A673 (cell line): ENCODE data around the gene ZFPM1. TPM values are rescaled to one million over a fixed set of nuclear protein-coding genes. Genes with fewer than 3 reads are reported as not detected.

Source experiments
- BruUV-seq: library from RNA; stranded (reverse); fragments of 400-500 nt; replicated peaks from 2 replicates; lab custom pipeline; 2021; lab: Mats Ljungman, UMichigan
- CTCF ChIA-PET: fragments of 300-600 bp; sonication (Branson Sonifier 250); formaldehyde crosslinking; loops from one replicate; lab custom pipeline; 2022; ENCODE audit warnings: antibody characterized with exemption; lab: Charles Lee
- POLR2A ChIA-PET: fragments of 300-600 bp; sonication (Branson Sonifier 250); formaldehyde crosslinking; loops from one replicate; lab custom pipeline; 2022; ENCODE audit warnings: antibody characterized with exemption; ENCODE audit not compliant: low non-redundant PET; lab: Charles Lee
- DNase-seq: peaks from one replicate; pipeline ENCODE4 v3.0.0-alpha.2; 2015; ENCODE audit warnings: low spot score
- H3K27ac ChIP-seq: fragments of 200-600 bp; sonication (generic); 2 replicates; pipeline ENCODE4 v1.5.1; 2016; ENCODE audit warnings: mixed run types, low read depth, mild to moderate bottlenecking, mixed read lengths, antibody characterized with exemption, low read length; ENCODE audit not compliant: poor library complexity, severe bottlenecking
- H3K27me3 ChIP-seq: fragments of 200-600 bp; sonication (generic); replicated peaks from 2 replicates; pipeline ENCODE4 v1.6.1; 2017; ENCODE audit warnings: mixed run types, low read depth, mild to moderate bottlenecking, mixed read lengths, antibody characterized with exemption, low read length; ENCODE audit not compliant: insufficient read depth, poor library complexity
- H3K36me3 ChIP-seq: fragments of 200-600 bp; sonication (generic); 2 replicates; pipeline ENCODE4 v1.6.1; 2016; ENCODE audit warnings: mixed run types, mild to moderate bottlenecking, mixed read lengths, antibody characterized with exemption, low read length; ENCODE audit not compliant: insufficient read depth, poor library complexity, severe bottlenecking
- H3K4me1 ChIP-seq: fragments of 200-600 bp; sonication (generic); 2 replicates; pipeline ENCODE4 v1.6.1; 2017; ENCODE audit warnings: mixed run types, mild to moderate bottlenecking, mixed read lengths, antibody characterized with exemption, low read length; ENCODE audit not compliant: insufficient read depth, poor library complexity, severe bottlenecking
- H3K4me3 ChIP-seq: fragments of 200-600 bp; sonication (generic); 2 replicates; pipeline ENCODE4 v1.5.1; 2016; ENCODE audit warnings: low read depth, mixed run types, mild to moderate bottlenecking, mixed read lengths, low read length; ENCODE audit not compliant: poor library complexity, severe bottlenecking
- H3K9me3 ChIP-seq: fragments of 200-600 bp; sonication (generic); 2 replicates; pipeline ENCODE4 v1.6.1; 2016; ENCODE audit warnings: mixed run types, low read depth, mild to moderate bottlenecking, mixed read lengths, antibody characterized with exemption, low read length; ENCODE audit not compliant: poor library complexity, severe bottlenecking
- EZH2 ChIP-seq: fragments of 200-600 bp; sonication (generic); IDR thresholded peaks from 2 replicates; pipeline ENCODE4 v1.6.1; 2017; ENCODE audit warnings: borderline replicate concordance, low read depth, mild to moderate bottlenecking, mixed read lengths, antibody characterized with exemption, low read length; ENCODE audit not compliant: poor library complexity, severe bottlenecking
- intact Hi-C: fragments of 100-400 bp; cut with micrococcal nuclease; formaldehyde crosslinking; loops from one replicate; pipeline ENCODE4 v1.10.0; 2022; ENCODE audit not compliant: unreplicated experiment
- total RNA-seq: library from RNA; stranded (reverse); gene quantifications from 2 replicates; pipeline ENCODE4 v1.2.3, GENCODE V29; 2021
- TF ChIP-seq, protein P1 (sequence below): fragments of 300-800, 200-600 bp; sonication (generic); conservative IDR thresholded peaks from 2 replicates; pipeline ENCODE4 v1.5.1; 2017; ENCODE audit warnings: low read depth, mild to moderate bottlenecking, antibody characterized with exemption, low read length, moderate library complexity, mixed read lengths

The ZFPM1 gene
- total RNA-seq, 1 experiment from 2014 or later, result 5.6 TPM

DNA sequence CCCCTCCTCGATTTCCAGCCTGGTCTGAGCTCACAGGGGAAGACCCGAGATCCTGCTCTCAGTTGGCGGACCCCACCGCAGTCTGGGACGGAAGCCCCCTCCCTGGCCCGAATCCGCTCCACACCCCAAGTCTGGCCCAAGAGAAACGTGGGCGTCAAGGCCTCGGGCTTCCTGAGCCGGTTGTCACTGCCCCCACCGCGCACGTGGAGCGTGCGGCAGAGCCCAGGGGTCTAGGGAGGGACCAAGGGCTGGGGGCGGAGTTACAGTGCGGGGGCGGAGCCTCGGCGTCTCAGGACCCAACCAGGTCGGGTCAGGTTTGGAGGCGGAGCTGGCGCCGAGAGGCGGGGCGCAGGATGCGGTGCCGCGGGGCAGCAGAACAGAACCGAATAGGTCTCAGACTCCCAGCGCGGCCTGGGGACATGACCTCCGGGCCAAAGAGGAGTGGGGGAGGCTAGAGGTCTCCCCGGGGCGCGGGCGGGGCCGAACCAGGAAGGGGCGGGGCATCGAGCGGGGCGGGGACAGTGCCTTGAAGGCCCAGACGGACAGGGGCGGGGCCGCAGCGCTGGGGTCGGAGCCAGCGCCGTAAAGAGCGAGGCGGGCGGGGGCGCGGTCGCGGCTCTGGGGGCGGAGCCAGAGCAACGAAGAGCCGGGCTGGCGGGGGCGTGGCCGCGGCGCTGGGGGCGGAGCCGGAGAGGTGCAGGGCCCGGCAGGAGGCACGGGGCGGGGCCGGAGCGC lies 431 bp upstream of the ZFPM1 start:
- H3K4me1 ChIP-seq, result peaks cover 45% of the 10 kb centered on the region
- H3K27me3 ChIP-seq, result peaks cover 15% of the 10 kb centered on the region
- peak overlapping the region; percentile 72 for H3K4me3 ChIP-seq
- H3K27ac ChIP-seq, result peak overlapping the region; percentile 87
- POLR2A ChIA-PET, result no interaction called here
- no peaks in the 10 kb centered on the region for H3K36me3 ChIP-seq
- no peak for TF ChIP-seq EZH2
- TF ChIP-seq, protein P1, sequence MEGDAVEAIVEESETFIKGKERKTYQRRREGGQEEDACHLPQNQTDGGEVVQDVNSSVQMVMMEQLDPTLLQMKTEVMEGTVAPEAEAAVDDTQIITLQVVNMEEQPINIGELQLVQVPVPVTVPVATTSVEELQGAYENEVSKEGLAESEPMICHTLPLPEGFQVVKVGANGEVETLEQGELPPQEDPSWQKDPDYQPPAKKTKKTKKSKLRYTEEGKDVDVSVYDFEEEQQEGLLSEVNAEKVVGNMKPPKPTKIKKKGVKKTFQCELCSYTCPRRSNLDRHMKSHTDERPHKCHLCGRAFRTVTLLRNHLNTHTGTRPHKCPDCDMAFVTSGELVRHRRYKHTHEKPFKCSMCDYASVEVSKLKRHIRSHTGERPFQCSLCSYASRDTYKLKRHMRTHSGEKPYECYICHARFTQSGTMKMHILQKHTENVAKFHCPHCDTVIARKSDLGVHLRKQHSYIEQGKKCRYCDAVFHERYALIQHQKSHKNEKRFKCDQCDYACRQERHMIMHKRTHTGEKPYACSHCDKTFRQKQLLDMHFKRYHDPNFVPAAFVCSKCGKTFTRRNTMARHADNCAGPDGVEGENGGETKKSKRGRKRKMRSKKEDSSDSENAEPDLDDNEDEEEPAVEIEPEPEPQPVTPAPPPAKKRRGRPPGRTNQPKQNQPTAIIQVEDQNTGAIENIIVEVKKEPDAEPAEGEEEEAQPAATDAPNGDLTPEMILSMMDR, result no peak
- CTCF ChIA-PET, result interaction anchor here (1.0 kb wide), 1 partner anchor 74 kb away, joined by 5 read pairs; no protein-coding TSS in a partner anchor
- no peaks in the 10 kb centered on the region for H3K9me3 ChIP-seq
- intact Hi-C loops, result no loop called here
- BruUV-seq, result no TSS peak
- DNase-seq, result peak; percentile 95

DNA sequence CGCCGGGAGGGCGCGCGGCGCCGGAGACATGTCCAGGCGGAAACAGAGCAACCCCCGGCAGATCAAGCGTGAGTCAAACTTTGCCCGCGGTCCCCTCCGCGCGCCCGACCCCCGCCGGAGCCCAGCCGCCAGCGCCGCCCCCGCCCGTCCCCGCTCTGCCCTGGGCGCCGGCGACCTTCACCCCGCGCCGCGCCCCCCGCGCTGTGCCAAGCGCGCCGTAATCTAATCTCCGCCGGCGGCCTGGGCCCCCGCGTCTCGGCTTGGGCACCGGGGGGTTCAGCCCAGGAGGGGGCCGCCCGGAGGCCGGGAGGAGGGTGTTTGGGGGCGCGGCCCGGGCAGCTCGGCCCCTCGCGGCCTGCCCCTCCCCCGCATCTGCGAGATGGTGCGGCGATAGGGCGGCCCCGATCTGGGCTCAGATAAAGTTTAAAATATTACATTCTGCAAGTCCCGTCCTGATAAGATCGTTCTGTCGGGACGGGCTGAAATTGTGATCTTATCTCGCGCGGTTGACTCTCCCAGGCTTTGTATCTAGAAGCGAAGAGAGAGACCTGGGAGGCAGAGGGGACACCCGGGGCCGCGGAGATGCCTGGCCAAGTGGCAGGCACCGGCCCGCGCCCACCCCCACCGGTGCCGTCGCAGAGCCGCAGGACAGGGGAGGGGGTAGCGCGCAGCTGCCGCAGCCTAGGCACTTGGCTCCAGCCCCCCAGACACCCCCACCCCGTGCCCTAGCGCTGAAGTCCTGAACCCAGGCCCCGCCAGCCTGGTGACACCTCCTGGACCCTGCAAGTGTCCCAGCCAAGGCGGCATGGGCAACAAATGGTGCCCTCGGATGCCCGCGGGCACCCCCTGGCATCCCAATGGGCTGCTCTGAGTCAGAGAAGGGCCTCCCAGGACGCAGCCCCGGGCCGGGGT lies 787 bp downstream of the ZFPM1 start:
- ChIA-PET POLR2A (no interaction called here), CTCF (no interaction called here)
- Histone ChIP-seq H3K27me3 (peaks cover 15% of the 10 kb centered on the region), H3K4me3 (peak overlapping the region; percentile 58), H3K9me3 (no peaks in the 10 kb centered on the region), H3K27ac (no peak overlapping the region), H3K36me3 (no peaks in the 10 kb centered on the region), H3K4me1 (peaks cover 35% of the 10 kb centered on the region)
- TF ChIP-seq, protein P1, result no peak
- TF ChIP-seq EZH2, result peak; percentile 45
- peak; percentile 38 for DNase-seq
- intact Hi-C loops, result no loop called here
- no TSS peak for BruUV-seq

DNA sequence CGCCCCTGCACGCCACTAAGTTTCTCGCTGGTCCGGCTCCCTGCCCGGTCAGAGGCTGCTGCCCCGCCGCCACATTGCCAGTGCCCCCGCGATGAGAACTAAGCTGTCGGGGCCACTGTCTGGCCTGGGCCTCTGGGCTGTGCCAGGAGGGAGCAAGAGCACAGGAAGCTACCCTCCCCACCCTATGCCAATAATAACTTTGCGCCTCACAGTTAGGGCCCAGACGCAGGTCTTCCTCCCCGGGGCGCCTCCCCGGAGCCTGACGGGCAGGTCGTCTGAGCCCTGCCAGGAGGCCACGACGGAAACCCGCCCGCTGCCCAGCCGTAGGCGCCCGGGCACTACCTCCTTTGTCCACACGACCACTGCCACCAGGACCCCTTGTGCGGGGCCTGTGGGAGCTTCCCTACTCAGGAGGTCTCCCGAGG lies 1.5 kb downstream of the ZFPM1 start:
- ChIA-PET POLR2A (no interaction called here), CTCF (no interaction called here)
- peaks cover 15% of the 10 kb centered on the region for H3K27me3 ChIP-seq
- peaks cover 29% of the 10 kb centered on the region for H3K4me1 ChIP-seq
- no peak overlapping the region for H3K27ac ChIP-seq
- no TSS peak for BruUV-seq
- no peaks in the 10 kb centered on the region for H3K9me3 ChIP-seq
- peak overlapping the region; percentile 58 for H3K4me3 ChIP-seq
- intact Hi-C loops, result no loop called here
- TF ChIP-seq EZH2, result no peak
- TF ChIP-seq, protein P1, result no peak
- no peaks in the 10 kb centered on the region for H3K36me3 ChIP-seq
- DNase-seq, result no peak
